HepG2 (cell line): ENCODE measurements around the gene DHX16. TPM values are rescaled to one million over a fixed set of nuclear protein-coding genes. Genes with fewer than 3 reads are reported as not detected.

Experiments
- DDIT3 ChIP-seq: sonication (generic); formaldehyde crosslinking; IDR thresholded peaks from 2 replicates; pipeline ENCODE4 v1.4.0; 2020; ENCODE audit warnings: mild to moderate bottlenecking, missing genetic modification reagents
- ELF4 ChIP-seq: sonication (generic); formaldehyde crosslinking; IDR thresholded peaks from 2 replicates; pipeline ENCODE4 v1.5.0; 2020; ENCODE audit warnings: missing genetic modification reagents, mild to moderate bottlenecking, moderate library complexity, borderline replicate concordance
- EP300 ChIP-seq, 3 experiments: sonication (generic) in 1 of 3; formaldehyde crosslinking in 1 of 3; IDR thresholded peaks; 2 replicates each; pipeline versions ENCODE4 v1.5.1 to v1.6.1; 2011 to 2020; ENCODE audit warnings: low read depth in 2 of 3, low read length in 2 of 3, borderline replicate concordance in 1 of 3, improper control_type of control experiment in 1 of 3, mild to moderate bottlenecking in 1 of 3, missing genetic modification reagents in 1 of 3, moderate library complexity in 1 of 3
- HOXA5 ChIP-seq: sonication (generic); formaldehyde crosslinking; IDR thresholded peaks from 2 replicates; pipeline ENCODE4 v1.4.0; 2020; ENCODE audit warnings: missing genetic modification reagents
- MAF1 ChIP-seq: sonication (generic); formaldehyde crosslinking; IDR thresholded peaks from 2 replicates; pipeline ENCODE4 v1.5.0; 2020; ENCODE audit warnings: missing genetic modification reagents, borderline replicate concordance
- MIER3 ChIP-seq: IDR thresholded peaks from 2 replicates; pipeline ENCODE4 v1.6.1; 2016; ENCODE audit warnings: missing compliant biosample characterization, borderline replicate concordance
- MYC ChIP-seq: sonication (generic); formaldehyde crosslinking; IDR thresholded peaks from 2 replicates; pipeline ENCODE4 v1.9.0; 2021; ENCODE audit warnings: missing genetic modification reagents, borderline replicate concordance
- NCOA1 ChIP-seq: sonication (generic); formaldehyde crosslinking; IDR thresholded peaks from 2 replicates; pipeline ENCODE4 v1.9.0; 2021; ENCODE audit warnings: missing genetic modification reagents
- NCOA5 ChIP-seq: sonication (generic); formaldehyde crosslinking; IDR thresholded peaks from 2 replicates; pipeline ENCODE4 v1.4.0; 2020; ENCODE audit warnings: missing genetic modification reagents
- NR3C1 ChIP-seq: sonication (generic); formaldehyde crosslinking; IDR thresholded peaks from 2 replicates; pipeline ENCODE4 v1.4.0; 2020; ENCODE audit warnings: missing genetic modification reagents
- PPARG ChIP-seq: conservative IDR thresholded peaks from 2 replicates; pipeline ENCODE4 v1.6.1; 2016; ENCODE audit warnings: missing biosample characterization, missing genetic modification reagents
- PRDM4 ChIP-seq: sonication (generic); formaldehyde crosslinking; IDR thresholded peaks from 2 replicates; pipeline ENCODE4 v1.9.0; 2021; ENCODE audit warnings: missing genetic modification reagents, borderline replicate concordance
- SOX6 ChIP-seq, 2 experiments: fragments of 450-650 bp in 1 of 2; sonication (generic) in 1 of 2; formaldehyde crosslinking in 1 of 2; IDR thresholded peaks; 2 replicates each; pipeline versions ENCODE4 v1.4.0 to v1.6.1; 2017 to 2020; ENCODE audit warnings: antibody characterized with exemption in 1 of 2, mild to moderate bottlenecking in 1 of 2, missing genetic modification reagents in 1 of 2
- TBX2 ChIP-seq: sonication (generic); formaldehyde crosslinking; IDR thresholded peaks from 2 replicates; pipeline ENCODE4 v1.5.0; 2020; ENCODE audit warnings: missing genetic modification reagents, mild to moderate bottlenecking, borderline replicate concordance
- ZBTB33 ChIP-seq: sonication (generic); formaldehyde crosslinking; IDR thresholded peaks from 2 replicates; pipeline ENCODE4 v1.4.0; 2020; ENCODE audit warnings: missing genetic modification reagents
- ZMYM3 ChIP-seq: sonication (generic); formaldehyde crosslinking; IDR thresholded peaks from 2 replicates; pipeline ENCODE4 v1.5.1; 2020; ENCODE audit warnings: mild to moderate bottlenecking, missing genetic modification reagents
- ZNF136 ChIP-seq: sonication (generic); formaldehyde crosslinking; IDR thresholded peaks from 2 replicates; pipeline ENCODE4 v1.8.1; 2022; ENCODE audit warnings: low read depth, mild to moderate bottlenecking, moderate library complexity, missing genetic modification reagents
- ZNF350 ChIP-seq: sonication (generic); formaldehyde crosslinking; IDR thresholded peaks from 2 replicates; pipeline ENCODE4 v1.4.0; 2020; ENCODE audit warnings: mild to moderate bottlenecking, low read depth, missing genetic modification reagents, borderline replicate concordance
- ZNF598 ChIP-seq: sonication (generic); formaldehyde crosslinking; IDR thresholded peaks from 2 replicates; pipeline ENCODE4 v1.5.1; 2020; ENCODE audit warnings: mild to moderate bottlenecking, missing genetic modification reagents, borderline replicate concordance
- polyA plus RNA-seq, 8 experiments: library from polyadenylated mRNA; depleted of rRNA in 3 of 8; stranded (reverse) in 7 of 8; unstranded in 1 of 8; fragments of >200 nt; fragmentation: Illumina TruSeq in 4 of 8; extraction: Trizol in 4 of 8; gene quantifications; 2 replicates each; pipeline versions ENCODE4 v1.2.1 to v1.2.3, GENCODE V29; 2011 to 2016; ENCODE audit warnings: low read depth in 4 of 8, missing spikeins in 1 of 8, mixed read lengths in 1 of 8; ENCODE audit not compliant: insufficient read depth in 1 of 8
- total RNA-seq, 5 experiments: library from RNA; depleted of rRNA; stranded (reverse); fragments of >200 nt; fragmentation: Illumina TruSeq; extraction: Trizol; gene quantifications; 2 replicates each; pipeline ENCODE4 v1.2.3, GENCODE V29; 2016; ENCODE audit warnings: low read depth in 1 of 5
- TF ChIP-seq, protein P1 (sequence below): sonication (generic); formaldehyde crosslinking; IDR thresholded peaks from 2 replicates; pipeline ENCODE4 v1.8.0; 2023; ENCODE audit warnings: mild to moderate bottlenecking, missing genetic modification reagents

DHX16 gene
- total and polyA plus RNA-seq, 2 of the 13 experiments (the other 11 are each of a cell fraction or from before 2014, with no cell fraction given), result 57.0 to 58.5 TPM

DNA sequence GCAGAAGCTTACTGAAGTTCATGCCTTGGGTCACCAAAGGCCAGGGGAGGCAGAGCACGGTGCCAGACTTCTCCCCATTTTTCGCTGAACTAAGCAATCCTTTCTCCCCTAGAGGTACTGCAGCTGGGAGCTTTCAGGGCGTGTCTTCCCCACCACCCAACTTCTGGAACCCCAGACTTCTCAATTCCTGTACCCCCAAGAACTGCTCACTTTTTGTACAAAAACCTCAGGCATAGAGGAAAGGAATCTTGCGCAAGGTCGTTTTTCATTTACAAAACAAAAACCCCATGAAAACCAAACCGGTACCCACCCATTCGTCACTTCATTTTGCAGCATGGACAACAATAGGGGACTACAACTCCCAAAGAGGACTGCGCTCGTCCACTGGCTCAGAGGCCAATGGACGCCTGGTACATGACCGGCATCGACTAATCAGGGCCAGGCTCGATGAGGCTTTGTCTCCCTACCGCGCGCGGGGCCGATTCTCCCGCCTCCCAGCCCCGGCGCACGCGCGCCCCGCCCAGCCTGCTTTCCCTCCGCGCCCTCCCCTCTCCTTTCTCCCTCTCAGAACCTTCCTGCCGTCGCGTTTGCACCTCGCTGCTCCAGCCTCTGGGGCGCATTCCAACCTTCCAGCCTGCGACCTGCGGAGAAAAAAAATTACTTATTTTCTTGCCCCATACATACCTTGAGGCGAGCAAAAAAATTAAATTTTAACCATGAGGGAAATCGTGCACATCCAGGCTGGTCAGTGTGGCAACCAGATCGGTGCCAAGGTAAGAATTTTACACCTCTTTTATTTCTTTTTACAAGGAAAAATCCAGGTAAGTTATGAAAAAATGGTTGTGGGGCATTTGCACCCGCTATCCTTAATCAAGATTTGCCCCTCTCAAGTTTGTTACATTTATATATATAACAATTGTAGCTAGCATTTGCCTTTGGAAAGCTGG is 47.3 kb upstream of the DHX16 start, which contains the start of gene TUBB (continued):
- TF ChIP-seq ELF4 (CRISPR knock-in tag) (peak; percentile 2; the same call in 1 of the 2 replicates), EP300 (IDR thresholded peaks at IDR 0.05; ENCODE audit: low read depth in 2 of 2, low read length in 2 of 2) (no peak; a peak in 1 of 4 replicates), EP300 (CRISPR knock-in tag; IDR thresholded peaks at IDR 0.05; ENCODE audit: borderline replicate concordance) (peak; percentile 40; the same call in 1 of the 2 replicates), DDIT3 (CRISPR knock-in tag) (no peak), ZNF598 (no peak; the same call in 1 of the 2 replicates), SOX6 (IDR thresholded peaks at IDR 0.05) (no peak), SOX6 (CRISPR knock-in tag; IDR thresholded peaks at IDR 0.05) (peak; percentile 89), NCOA1 (CRISPR knock-in tag) (no peak), MYC (CRISPR knock-in tag) (peak; percentile 85), PPARG (no peak), PRDM4 (CRISPR knock-in tag) (no peak), MAF1 (CRISPR knock-in tag) (no peak), ZNF350 (CRISPR knock-in tag) (peak; percentile 73), TBX2 (peak; percentile 74; the same call in 1 of the 2 replicates), ZMYM3 (CRISPR knock-in tag) (0 out of 2 replicates have a peak, but pooled peaks have one; percentile 19), NCOA5 (CRISPR knock-in tag) (no peak), MIER3 (CRISPR knock-in tag) (0 out of 2 replicates have a peak, but pooled peaks have one; percentile 36), NR3C1 (CRISPR knock-in tag) (no peak), HOXA5 (CRISPR knock-in tag) (no peak; the same call in 1 of the 2 replicates), ZBTB33 (CRISPR knock-in tag) (peak; percentile 59; the same call in 1 of the 2 replicates), ZNF136 (CRISPR knock-in tag) (no peak)
- TF ChIP-seq, protein P1, sequence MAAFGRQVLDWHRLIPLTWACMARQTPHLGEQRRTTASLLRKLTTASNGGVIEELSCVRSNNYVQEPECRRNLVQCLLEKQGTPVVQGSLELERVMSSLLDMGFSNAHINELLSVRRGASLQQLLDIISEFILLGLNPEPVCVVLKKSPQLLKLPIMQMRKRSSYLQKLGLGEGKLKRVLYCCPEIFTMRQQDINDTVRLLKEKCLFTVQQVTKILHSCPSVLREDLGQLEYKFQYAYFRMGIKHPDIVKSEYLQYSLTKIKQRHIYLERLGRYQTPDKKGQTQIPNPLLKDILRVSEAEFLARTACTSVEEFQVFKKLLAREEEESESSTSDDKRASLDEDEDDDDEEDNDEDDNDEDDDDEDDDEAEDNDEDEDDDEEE (CRISPR knock-in tag), result no peak
